ENCODE results near the gene CPEB2. TPM values are rescaled to one million over a fixed set of nuclear protein-coding genes. Genes with fewer than 3 reads are reported as not detected.

CPEB2 gene
- total and polyA plus RNA-seq, 10 of the 15 experiments (the other 5 are each of a cell fraction or from before 2014, with no cell fraction given) = 0.73 to 8.3 (median 3.7) TPM

DNA sequence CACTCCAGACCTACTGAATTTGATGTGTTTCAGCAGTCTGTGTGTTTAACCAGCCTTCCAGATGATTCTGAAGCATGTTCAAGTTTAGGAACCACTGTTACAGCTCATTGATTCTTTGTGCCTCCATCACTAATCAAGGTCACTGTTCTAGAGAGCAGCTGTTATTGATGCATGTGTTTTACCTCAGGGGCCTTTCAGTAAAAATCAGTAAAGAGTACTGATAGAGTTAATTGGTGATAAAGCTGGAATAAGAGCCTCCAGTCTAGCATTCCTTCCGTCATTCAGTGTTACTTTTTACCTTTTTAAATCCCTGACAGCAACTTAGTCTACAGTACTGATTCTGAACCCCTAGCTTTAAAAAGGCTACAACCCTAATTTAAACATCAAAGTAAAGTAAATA, 12.9 kb downstream of the CPEB2 start:
- Histone ChIP-seq H3K4me2 (ENCODE audit: control insufficient read depth, insufficient read depth) (no peak overlapping the region), H3K27ac (ENCODE audit: control insufficient read depth, insufficient read depth) (no peak overlapping the region), H3K27me3 (replicated peaks in 1 of 2; ENCODE audit: control insufficient read depth in 2 of 2, insufficient read depth in 2 of 2, low read length in 1 of 2) (no peaks in the 10 kb centered on the region), H3K36me3 (ENCODE audit: control insufficient read depth in 2 of 2, insufficient read depth in 2 of 2, low read length in 1 of 2) (peaks cover 0 to 5% of the 10 kb centered on the region in 2 experiments; a peak in 1 of 4 replicates), H3K4me1 (ENCODE audit: control insufficient read depth, insufficient read depth, low read length) (peaks cover 3% of the 10 kb centered on the region; the same call in 1 of the 2 replicates), H3K79me2 (ENCODE audit: control insufficient read depth, insufficient read depth, low read length) (peaks cover 21% of the 10 kb centered on the region), H3K9ac (ENCODE audit: control insufficient read depth, insufficient read depth, low read length) (no peak overlapping the region), H4K20me1 (ENCODE audit: control insufficient read depth, insufficient read depth) (no peaks in the 10 kb centered on the region), H2AFZ (ENCODE audit: control insufficient read depth, low read depth, low read length) (no peak overlapping the region), H3K4me3 (no peak overlapping the region), H3K9me3 (replicated peaks; ENCODE audit: control insufficient read depth, insufficient read depth, low read length) (no peaks in the 10 kb centered on the region)
- WGBS (ENCODE audit: insufficient coverage, insufficient replicate concordance, low lambda C conversion rate, missing lambda C conversion rate) = 100% methylated on average over 1 of the region's 1 CpG
- TF ChIP-seq ZBED1 (IDR thresholded peaks at IDR 0.05; ENCODE audit: borderline replicate concordance) (no peak), NR2F1 (conservative IDR thresholded peaks at IDR 0.05) (no peak), HCFC1 (IDR thresholded peaks at IDR 0.05; ENCODE audit: low read length) (no peak), WRNIP1 (IDR thresholded peaks at IDR 0.05; ENCODE audit: borderline replicate concordance, low read depth, low read length) (no peak), CREM (IDR thresholded peaks at IDR 0.05; ENCODE audit: low read depth) (no peak), LARP7 (IDR thresholded peaks at IDR 0.05) (no peak), RCOR1 (conservative IDR thresholded peaks at IDR 0.05; ENCODE audit: low read depth, low read length) (no peak), STAT1 (conservative IDR thresholded peaks at IDR 0.05) (no peak), NFYB (IDR thresholded peaks at IDR 0.05; ENCODE audit: insufficient read depth, low read depth, low read length) (no peak), SPI1 (IDR thresholded peaks at IDR 0.05; ENCODE audit: borderline replicate concordance, insufficient read depth, low read depth, low read length) (no peak), EZH2 (IDR thresholded peaks at IDR 0.05; ENCODE audit: borderline replicate concordance, control insufficient read depth, low read depth, low read length) (no peak)
- TF ChIP-seq, protein P1, sequence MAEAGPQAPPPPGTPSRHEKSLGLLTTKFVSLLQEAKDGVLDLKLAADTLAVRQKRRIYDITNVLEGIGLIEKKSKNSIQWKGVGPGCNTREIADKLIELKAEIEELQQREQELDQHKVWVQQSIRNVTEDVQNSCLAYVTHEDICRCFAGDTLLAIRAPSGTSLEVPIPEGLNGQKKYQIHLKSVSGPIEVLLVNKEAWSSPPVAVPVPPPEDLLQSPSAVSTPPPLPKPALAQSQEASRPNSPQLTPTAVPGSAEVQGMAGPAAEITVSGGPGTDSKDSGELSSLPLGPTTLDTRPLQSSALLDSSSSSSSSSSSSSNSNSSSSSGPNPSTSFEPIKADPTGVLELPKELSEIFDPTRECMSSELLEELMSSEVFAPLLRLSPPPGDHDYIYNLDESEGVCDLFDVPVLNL (IDR thresholded peaks at IDR 0.05; ENCODE audit: low read depth, low read length) = no peak
- TF ChIP-seq, protein P2, sequence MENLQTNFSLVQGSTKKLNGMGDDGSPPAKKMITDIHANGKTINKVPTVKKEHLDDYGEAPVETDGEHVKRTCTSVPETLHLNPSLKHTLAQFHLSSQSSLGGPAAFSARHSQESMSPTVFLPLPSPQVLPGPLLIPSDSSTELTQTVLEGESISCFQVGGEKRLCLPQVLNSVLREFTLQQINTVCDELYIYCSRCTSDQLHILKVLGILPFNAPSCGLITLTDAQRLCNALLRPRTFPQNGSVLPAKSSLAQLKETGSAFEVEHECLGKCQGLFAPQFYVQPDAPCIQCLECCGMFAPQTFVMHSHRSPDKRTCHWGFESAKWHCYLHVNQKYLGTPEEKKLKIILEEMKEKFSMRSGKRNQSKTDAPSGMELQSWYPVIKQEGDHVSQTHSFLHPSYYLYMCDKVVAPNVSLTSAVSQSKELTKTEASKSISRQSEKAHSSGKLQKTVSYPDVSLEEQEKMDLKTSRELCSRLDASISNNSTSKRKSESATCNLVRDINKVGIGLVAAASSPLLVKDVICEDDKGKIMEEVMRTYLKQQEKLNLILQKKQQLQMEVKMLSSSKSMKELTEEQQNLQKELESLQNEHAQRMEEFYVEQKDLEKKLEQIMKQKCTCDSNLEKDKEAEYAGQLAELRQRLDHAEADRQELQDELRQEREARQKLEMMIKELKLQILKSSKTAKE (IDR thresholded peaks at IDR 0.05; ENCODE audit: low read depth, poor library complexity, severe bottlenecking) = no peak
- TF ChIP-seq, protein P3, sequence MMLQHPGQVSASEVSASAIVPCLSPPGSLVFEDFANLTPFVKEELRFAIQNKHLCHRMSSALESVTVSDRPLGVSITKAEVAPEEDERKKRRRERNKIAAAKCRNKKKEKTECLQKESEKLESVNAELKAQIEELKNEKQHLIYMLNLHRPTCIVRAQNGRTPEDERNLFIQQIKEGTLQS (IDR thresholded peaks at IDR 0.05; ENCODE audit: borderline replicate concordance, extremely low read depth, low read depth, low read length) = no peak
- ATAC-seq (peak; percentile 18), FAIRE-seq (no peak), DNase-seq (ENCODE audit: low read depth, low spot score) (no peak)
- RAD21 ChIA-PET (ENCODE audit: unreplicated experiment) = no interaction called here
- SMC1A ChIA-PET (ENCODE audit: uncharacterized antibody, unreplicated experiment) = interaction anchor here (1.0 to 1.2 kb wide), 2 partner anchors 9 to 100 kb away, joined by 4 to 5 read pairs; no protein-coding TSS in a partner anchor
- POLR2A ChIA-PET = interaction anchor here (0.6 to 0.9 kb wide), 3 partner anchors 12 to 752 kb away, joined by 3 to 6 read pairs (median 3); no protein-coding TSS in a partner anchor
- intact Hi-C loops (cut with micrococcal nuclease; ENCODE audit: unreplicated experiment) (no loop called here), in situ Hi-C loops (cut with MboI) (loop anchor here (25.0 kb wide), 1 partner anchor 853 kb away; no protein-coding TSS in a partner anchor)
- no TSS peak for BruUV-seq (replicated peaks)
- CTCF ChIA-PET = interaction anchor here (0.6 to 1.6 kb wide), 4 partner anchors 8 to 20 kb away, joined by 3 read pairs; no protein-coding TSS in a partner anchor

Measured in GM12878 (cell line).